ENCODE data around the gene CORIN.

CORIN gene

GRCh38 chr4:47579235-47579634 lies 258.6 kb downstream of the CORIN start:
- no peak for TF ChIP-seq ZBTB1 (tag by site-specific recombination; IDR thresholded peaks at IDR 0.05)
- no peak for TF ChIP-seq ZBTB49 (tag by site-specific recombination; IDR thresholded peaks at IDR 0.05; ENCODE audit: low read depth)
- no peak for TF ChIP-seq KLF16 (tag by site-specific recombination; IDR thresholded peaks at IDR 0.05)
- TF ChIP-seq ZNF404 (tag by site-specific recombination; IDR thresholded peaks at IDR 0.05), result no peak
- TF ChIP-seq ZNF37A (tag by site-specific recombination; IDR thresholded peaks at IDR 0.05), result no peak
- TF ChIP-seq ATF2 (tag by site-specific recombination; IDR thresholded peaks at IDR 0.05; ENCODE audit: low read depth), result no peak
- no peak for TF ChIP-seq ZNF302 (tag by site-specific recombination; IDR thresholded peaks at IDR 0.05; ENCODE audit: low read depth)
- TF ChIP-seq ZNF514 (tag by site-specific recombination; IDR thresholded peaks at IDR 0.05), result no peak
- TF ChIP-seq ZNF311 (tag by site-specific recombination; IDR thresholded peaks at IDR 0.05; ENCODE audit: borderline replicate concordance), result no peak
- TF ChIP-seq KLF9 (tag by site-specific recombination; IDR thresholded peaks at IDR 0.05; ENCODE audit: low read depth), result no peak
- TF ChIP-seq ZNF585B (tag by site-specific recombination; IDR thresholded peaks at IDR 0.05), result no peak
- TF ChIP-seq ZNF398 (tag by site-specific recombination; IDR thresholded peaks at IDR 0.05), result no peak
- no peak for TF ChIP-seq ZNF324 (tag by site-specific recombination; IDR thresholded peaks at IDR 0.05)
- no peak for TF ChIP-seq ZNF24 (tag by site-specific recombination; IDR thresholded peaks at IDR 0.05)
- TF ChIP-seq FEZF1 (tag by site-specific recombination; IDR thresholded peaks at IDR 0.05), result no peak
- TF ChIP-seq SCRT2 (tag by site-specific recombination; IDR thresholded peaks at IDR 0.05), result no peak
- TF ChIP-seq ZNF114 (tag by site-specific recombination; IDR thresholded peaks at IDR 0.05), result no peak
- no peak for TF ChIP-seq PBX3 (CRISPR knock-in tag; IDR thresholded peaks at IDR 0.05)
- TF ChIP-seq BCL11A (tag by site-specific recombination; IDR thresholded peaks at IDR 0.05; ENCODE audit: low read depth), result no peak
- H3K27ac ChIP-seq (ENCODE audit: extremely low read depth, low read depth, low read length), result no peak overlapping the region
- H3K36me3 ChIP-seq (ENCODE audit: control insufficient read depth in 2 of 2, insufficient read depth in 1 of 2, low read length in 2 of 2), result no peaks in the 10 kb centered on the region
- no peaks in the 10 kb centered on the region for H3K9me3 ChIP-seq (ENCODE audit: control insufficient read depth, insufficient read depth, low read depth, low read length)
- H3K4me3 ChIP-seq (ENCODE audit: low read depth, low read length), result no peak overlapping the region
- CTCF ChIA-PET, result no interaction called here
- POLR2A ChIA-PET, result no interaction called here
- no peaks in the 10 kb centered on the region for H3K4me1 ChIP-seq (ENCODE audit: control insufficient read depth, insufficient read depth, low read length)

GRCh38 chr4:47577779-47578553 lies 259.9 kb downstream of the CORIN start:
- Histone ChIP-seq H3K27ac (ENCODE audit: extremely low read depth, low read depth, low read length) (no peak overlapping the region), H3K36me3 (ENCODE audit: control insufficient read depth in 2 of 2, insufficient read depth in 1 of 2, low read length in 2 of 2) (peaks cover 0 to under 1% of the 10 kb centered on the region in 2 experiments; a peak in 1 of 3 replicates), H3K9me3 (ENCODE audit: control insufficient read depth, insufficient read depth, low read depth, low read length) (no peaks in the 10 kb centered on the region), H3K4me3 (ENCODE audit: low read depth, low read length) (no peak overlapping the region), H3K4me1 (ENCODE audit: control insufficient read depth, insufficient read depth, low read length) (no peaks in the 10 kb centered on the region)
- POLR2A ChIA-PET, result no interaction called here
- CTCF ChIA-PET, result no interaction called here
- TF ChIP-seq ZNF266 (tag by site-specific recombination; IDR thresholded peaks at IDR 0.05; ENCODE audit: low read depth) (no peak), PRDM4 (tag by site-specific recombination; IDR thresholded peaks at IDR 0.05) (no peak), ZNF214 (tag by site-specific recombination; IDR thresholded peaks at IDR 0.05; ENCODE audit: borderline replicate concordance) (no peak), ZSCAN16 (tag by site-specific recombination; IDR thresholded peaks at IDR 0.05) (no peak), SP2 (tag by site-specific recombination; IDR thresholded peaks at IDR 0.05) (no peak), ZNF555 (tag by site-specific recombination; conservative IDR thresholded peaks at IDR 0.05) (no peak)
